Keratinocyte (primary cell): ENCODE measurements around the gene NFATC1.

ENCODE experiments used
- CTCF ChIP-seq, 3 experiments: IDR thresholded peaks in 1 of 3; conservative IDR thresholded peaks in 1 of 3; optimal IDR thresholded peaks in 1 of 3; 2 replicates in 2 of 3; 3 replicates in 1 of 3; pipeline versions ENCODE3 to v1.5.1; 2011; ENCODE audit warnings: low read length in 3 of 3, mild to moderate bottlenecking in 3 of 3, moderate library complexity in 2 of 3, control low read depth in 1 of 3, inconsistent platforms in 1 of 3; ENCODE audit not compliant: insufficient read depth in 2 of 3; ENCODE audit errors: extremely low read depth in 1 of 3
- EZH2 ChIP-seq: IDR thresholded peaks from one replicate; pipeline ENCODE4 v1.6.1; 2012; ENCODE audit warnings: inconsistent platforms, mild to moderate bottlenecking, low read length, moderate library complexity

GRCh38 chr18:79531386-79531785 is 135.7 kb downstream of the NFATC1 start:
- no peak for TF ChIP-seq EZH2
- TF ChIP-seq CTCF (optimal IDR thresholded peaks at IDR 0.05 in 1 of 3, IDR thresholded peaks at IDR 0.05 in 1 of 3, conservative IDR thresholded peaks at IDR 0.05 in 1 of 3; ENCODE audit: extremely low read depth in 1 of 3, insufficient read depth in 2 of 3, low read length in 3 of 3): no peak
